ENCODE measurements around the gene AQP4. TPM values are rescaled to one million over a fixed set of nuclear protein-coding genes. Genes with fewer than 3 reads are reported as not detected.

AQP4 gene
- total RNA-seq, 4 donors from 2014 or later, result 0.33 to 0.84 (median 0.41) TPM

DNA sequence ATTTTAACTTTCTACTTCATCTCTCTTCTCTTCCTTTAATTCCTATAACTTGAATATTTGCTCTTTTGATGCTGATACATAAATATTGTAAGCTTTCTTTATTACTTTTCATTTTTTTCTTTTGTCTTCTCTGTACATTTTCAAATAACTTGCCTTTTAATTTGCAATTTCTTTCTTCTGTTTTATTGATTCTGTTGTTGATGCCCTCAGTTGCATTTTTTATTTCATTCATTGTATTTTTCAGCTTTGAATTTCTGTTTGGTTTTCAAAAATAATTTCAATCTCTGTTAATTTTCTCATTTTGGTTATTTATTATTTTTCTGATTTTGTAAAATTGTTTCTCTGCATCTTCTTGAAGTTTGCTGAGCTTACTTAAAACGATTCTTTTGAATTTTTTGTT lies 47.0 kb downstream of the AQP4 start:
- no peak for TF ChIP-seq POLR2A (IDR thresholded peaks at IDR 0.05; ENCODE audit: low read depth)
- no peak for TF ChIP-seq EP300 (IDR thresholded peaks at IDR 0.05)
- no peak for TF ChIP-seq POLR2AphosphoS5 (IDR thresholded peaks at IDR 0.05)
- TF ChIP-seq, protein P1, sequence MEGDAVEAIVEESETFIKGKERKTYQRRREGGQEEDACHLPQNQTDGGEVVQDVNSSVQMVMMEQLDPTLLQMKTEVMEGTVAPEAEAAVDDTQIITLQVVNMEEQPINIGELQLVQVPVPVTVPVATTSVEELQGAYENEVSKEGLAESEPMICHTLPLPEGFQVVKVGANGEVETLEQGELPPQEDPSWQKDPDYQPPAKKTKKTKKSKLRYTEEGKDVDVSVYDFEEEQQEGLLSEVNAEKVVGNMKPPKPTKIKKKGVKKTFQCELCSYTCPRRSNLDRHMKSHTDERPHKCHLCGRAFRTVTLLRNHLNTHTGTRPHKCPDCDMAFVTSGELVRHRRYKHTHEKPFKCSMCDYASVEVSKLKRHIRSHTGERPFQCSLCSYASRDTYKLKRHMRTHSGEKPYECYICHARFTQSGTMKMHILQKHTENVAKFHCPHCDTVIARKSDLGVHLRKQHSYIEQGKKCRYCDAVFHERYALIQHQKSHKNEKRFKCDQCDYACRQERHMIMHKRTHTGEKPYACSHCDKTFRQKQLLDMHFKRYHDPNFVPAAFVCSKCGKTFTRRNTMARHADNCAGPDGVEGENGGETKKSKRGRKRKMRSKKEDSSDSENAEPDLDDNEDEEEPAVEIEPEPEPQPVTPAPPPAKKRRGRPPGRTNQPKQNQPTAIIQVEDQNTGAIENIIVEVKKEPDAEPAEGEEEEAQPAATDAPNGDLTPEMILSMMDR (IDR thresholded peaks at IDR 0.05), result no peak
- no peak for DNase-seq (ENCODE audit: extremely low spot score)
- no peak overlapping the region for H3K27ac ChIP-seq (replicated peaks in 1 of 4)
- 79% methylated on average over 1 of the region's 1 CpG for WGBS
- peaks cover 0 to 17% (median 13%) of the 10 kb centered on the region in 4 donors for H3K9me3 ChIP-seq
- intact Hi-C loops (cut with DNase I), result no loop called here
- no peaks in the 10 kb centered on the region for H3K27me3 ChIP-seq
- H3K4me1 ChIP-seq, result no peaks in the 10 kb centered on the region
- no peak overlapping the region for H3K4me3 ChIP-seq
- H3K36me3 ChIP-seq, result no peaks in the 10 kb centered on the region

DNA sequence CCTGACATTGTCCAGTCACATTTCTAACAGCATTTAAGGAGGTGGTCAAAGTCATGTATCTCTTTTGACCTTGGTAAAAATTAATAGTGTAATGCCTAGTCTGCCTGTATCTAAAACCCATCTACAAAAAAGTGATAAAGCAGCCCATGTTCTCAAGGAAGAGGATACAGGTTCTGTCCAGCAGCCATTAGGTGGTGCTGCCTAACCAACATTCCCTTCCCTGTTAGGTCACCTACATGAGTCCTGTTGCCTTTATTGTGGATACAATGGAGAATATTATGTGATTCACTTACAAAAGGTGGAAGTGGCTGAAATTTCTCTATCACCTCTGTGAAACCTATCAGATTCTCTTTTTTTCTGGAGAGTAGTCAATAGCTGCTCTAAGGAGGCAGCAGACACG lies 52.5 kb downstream of the AQP4 start:
- no peaks in the 10 kb centered on the region for H3K36me3 ChIP-seq
- WGBS, result 75% methylated on average over 1 of the region's 1 CpG
- peaks cover 0 to 6% (median 2%) of the 10 kb centered on the region in 4 donors for H3K9me3 ChIP-seq
- DNase-seq (ENCODE audit: extremely low spot score), result no peak
- intact Hi-C loops (cut with DNase I), result loop anchor here (5.0 kb wide), 2 partner anchors 149 to 194 kb away; no protein-coding TSS in a partner anchor
- no peak for TF ChIP-seq POLR2AphosphoS5 (IDR thresholded peaks at IDR 0.05)
- TF ChIP-seq, protein P1 (IDR thresholded peaks at IDR 0.05), result peak; percentile 29 to 52 (median 32)
- H3K27ac ChIP-seq (replicated peaks in 1 of 4), result no peak overlapping the region
- H3K4me3 ChIP-seq, result no peak overlapping the region
- H3K27me3 ChIP-seq, result no peaks in the 10 kb centered on the region
- H3K4me1 ChIP-seq, result no peaks in the 10 kb centered on the region

DNA sequence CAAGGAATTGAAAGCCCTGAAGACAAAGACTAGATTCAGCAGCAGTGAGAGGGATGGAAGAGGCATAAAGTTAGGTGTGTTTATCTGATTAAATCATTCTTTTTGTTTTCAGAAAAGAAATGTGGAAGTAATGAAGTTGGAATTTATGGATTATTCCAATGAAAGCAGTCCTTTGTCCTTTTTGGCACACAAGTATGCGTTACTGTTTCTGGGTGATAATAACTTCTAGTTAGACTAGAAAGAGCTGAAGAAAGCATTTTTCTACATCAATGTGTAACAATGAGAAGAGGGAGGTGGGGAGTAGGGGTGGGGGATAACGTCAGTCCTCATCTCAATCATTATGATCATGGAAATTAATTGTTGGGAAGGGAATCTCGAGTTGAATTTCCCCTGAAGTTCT lies 53.0 kb downstream of the AQP4 start:
- intact Hi-C loops (cut with DNase I), result loop anchor here (5.0 kb wide), 2 partner anchors 150 to 195 kb away; no protein-coding TSS in a partner anchor
- Histone ChIP-seq H3K27me3 (no peaks in the 10 kb centered on the region), H3K4me1 (no peaks in the 10 kb centered on the region), H3K27ac (replicated peaks in 1 of 4) (no peak overlapping the region), H3K36me3 (no peaks in the 10 kb centered on the region), H3K9me3 (no peaks in the 10 kb centered on the region), H3K4me3 (no peak overlapping the region)
- WGBS, result 80% methylated on average over 3 of the region's 3 CpGs
- TF ChIP-seq POLR2A (IDR thresholded peaks at IDR 0.05; ENCODE audit: low read depth) (no peak), EP300 (IDR thresholded peaks at IDR 0.05) (no peak), POLR2AphosphoS5 (IDR thresholded peaks at IDR 0.05) (no peak)
- TF ChIP-seq, protein P1 (IDR thresholded peaks at IDR 0.05), result no peak
- DNase-seq (ENCODE audit: extremely low spot score), result no peak

DNA sequence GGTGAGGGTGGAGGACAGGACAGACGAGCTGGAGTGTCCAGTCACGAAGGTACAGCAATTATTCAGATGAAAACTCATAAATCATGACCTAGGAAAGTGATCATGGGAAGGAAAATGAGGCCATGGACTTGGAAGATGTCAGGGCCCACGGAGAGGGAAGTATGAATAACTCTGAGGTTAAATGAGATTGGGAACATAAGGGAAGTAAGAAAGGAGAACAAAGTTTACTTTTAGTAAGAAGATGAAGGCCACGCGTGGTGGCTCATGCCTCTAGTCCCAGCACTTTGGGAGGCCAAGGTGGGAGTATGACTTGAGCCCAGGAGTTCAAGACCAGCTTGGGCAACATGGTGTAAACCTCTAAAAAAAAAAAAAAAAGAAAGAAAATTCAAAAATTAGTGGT lies 56.2 kb downstream of the AQP4 start:
- WGBS, result 70% methylated on average over 5 of the region's 5 CpGs
- no peaks in the 10 kb centered on the region for H3K9me3 ChIP-seq
- H3K27me3 ChIP-seq, result no peaks in the 10 kb centered on the region
- H3K36me3 ChIP-seq, result no peaks in the 10 kb centered on the region
- DNase-seq (ENCODE audit: extremely low spot score), result no peak
- TF ChIP-seq, protein P1 (IDR thresholded peaks at IDR 0.05), result no peak
- no peak for TF ChIP-seq EP300 (IDR thresholded peaks at IDR 0.05)
- H3K4me3 ChIP-seq, result no peak overlapping the region
- intact Hi-C loops (cut with DNase I), result no loop called here
- H3K27ac ChIP-seq (replicated peaks in 1 of 4), result no peak overlapping the region
- no peaks in the 10 kb centered on the region for H3K4me1 ChIP-seq

DNA sequence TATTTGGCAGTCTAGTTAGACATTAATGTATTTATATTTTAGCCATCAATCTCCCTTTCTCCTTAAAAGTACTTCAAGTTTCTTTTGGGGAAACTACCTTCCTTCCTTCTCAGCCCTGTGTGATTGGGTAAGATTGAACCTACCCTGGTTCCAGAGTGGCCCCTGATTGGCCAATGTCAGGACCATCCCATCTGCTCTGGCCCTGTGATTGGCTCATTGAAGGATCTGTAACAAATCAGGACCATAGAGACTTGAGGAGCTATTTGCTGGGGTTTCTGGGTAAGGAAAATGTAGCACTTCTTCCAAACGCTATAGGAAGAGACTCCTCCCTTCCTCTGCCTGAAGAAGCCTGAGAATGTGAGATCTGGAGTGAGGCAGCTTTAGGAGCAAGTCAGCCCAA lies 59.3 kb downstream of the AQP4 start:
- H3K4me1 ChIP-seq, result no peaks in the 10 kb centered on the region
- no peaks in the 10 kb centered on the region for H3K9me3 ChIP-seq
- no peak overlapping the region for H3K27ac ChIP-seq (replicated peaks in 1 of 4)
- intact Hi-C loops (cut with DNase I), result no loop called here
- DNase-seq (ENCODE audit: extremely low spot score), result no peak
- 50% methylated on average over 1 of the region's 1 CpG for WGBS
- no peak overlapping the region for H3K4me3 ChIP-seq
- H3K36me3 ChIP-seq, result no peaks in the 10 kb centered on the region
- no peak for TF ChIP-seq EP300 (IDR thresholded peaks at IDR 0.05)
- no peak for TF ChIP-seq POLR2A (IDR thresholded peaks at IDR 0.05; ENCODE audit: low read depth)
- TF ChIP-seq POLR2AphosphoS5 (IDR thresholded peaks at IDR 0.05), result no peak
- TF ChIP-seq, protein P1 (IDR thresholded peaks at IDR 0.05), result no peak
- H3K27me3 ChIP-seq, result no peaks in the 10 kb centered on the region

Measured in esophagus muscularis mucosa (tissue), 4 donors.